HuH-7.5 (cell line): Measurements from ENCODE around the gene METTL4.

ENCODE experiments used
- DNase-seq: peaks from one replicate; pipeline ENCODE4 v3.0.0; 2011; ENCODE audit warnings: low spot score

METTL4 gene

GRCh38 chr18:2571200-2572170, at the start of gene METTL4, which contains the start of gene NDC80:
Gene METTL4, minus strand, starts transcription at chr18:2571505. Its CDS starts 4,289 bp downstream, at chr18:2567216.
Gene NDC80, plus strand, starts transcription at chr18:2571557. Its CDS starts 1,429 bp downstream, at chr18:2572986.
- DNase-seq = peak; percentile 65

- no peak for DNase-seq
These were observed 46.7 kb upstream of the METTL4 start for GRCh38 chr18:2618009-2618408.

- DNase-seq = no peak
These were observed 46.2 kb upstream of the METTL4 start for GRCh38 chr18:2617401-2617998.

GRCh38 chr18:2612996-2613395, 41.7 kb upstream of the METTL4 start:
- DNase-seq = no peak

DNA sequence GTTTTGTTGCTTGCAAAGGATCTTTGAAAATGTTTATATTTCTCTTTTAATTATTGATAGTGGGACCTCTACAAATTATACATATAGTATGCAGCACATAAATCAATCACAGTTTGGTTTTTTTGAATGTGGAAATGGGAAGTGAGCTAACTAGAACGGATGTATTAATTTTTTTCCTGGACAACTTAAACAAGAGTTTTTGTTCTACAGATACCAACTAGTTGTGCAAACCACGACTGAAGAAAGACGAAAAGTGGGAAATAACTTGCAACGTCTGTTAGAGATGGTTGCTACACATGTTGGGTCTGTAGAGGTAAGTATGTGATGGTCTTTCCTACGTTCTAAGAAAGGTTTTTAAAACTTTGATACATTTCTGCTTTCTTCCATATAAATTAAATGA, 39.2 kb upstream of the METTL4 start:
- DNase-seq = no peak

DNA sequence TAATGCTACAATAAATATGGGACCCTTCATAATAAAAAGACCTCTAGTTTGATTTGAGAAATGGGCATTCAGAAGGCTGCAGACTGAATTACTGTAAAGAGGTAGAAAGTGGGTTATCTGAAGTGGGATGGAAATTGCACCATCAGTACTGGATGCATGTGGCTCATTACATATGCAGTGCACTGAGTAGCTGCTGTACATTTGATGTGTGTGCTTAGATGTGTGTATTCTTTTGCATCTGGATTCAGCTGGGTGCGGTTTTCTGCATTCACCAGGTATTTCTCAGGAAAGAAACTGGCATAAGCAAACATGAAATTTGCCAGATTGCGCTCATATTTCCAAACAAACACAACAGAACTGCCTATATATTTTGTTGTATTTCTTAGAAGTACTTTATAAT, 38.3 kb upstream of the METTL4 start:
- no peak for DNase-seq

- DNase-seq = no peak
These were observed 35.0 kb upstream of the METTL4 start for GRCh38 chr18:2606335-2606734.

- DNase-seq = no peak
These were observed 31.5 kb upstream of the METTL4 start for GRCh38 chr18:2602844-2603243.

- DNase-seq = no peak
These were observed 26.3 kb upstream of the METTL4 start for GRCh38 chr18:2597639-2598038.

- DNase-seq = no peak
These were observed 19.0 kb upstream of the METTL4 start for GRCh38 chr18:2590303-2590702.

- no peak for DNase-seq
These were observed 18.2 kb upstream of the METTL4 start for GRCh38 chr18:2589345-2590068.

DNA sequence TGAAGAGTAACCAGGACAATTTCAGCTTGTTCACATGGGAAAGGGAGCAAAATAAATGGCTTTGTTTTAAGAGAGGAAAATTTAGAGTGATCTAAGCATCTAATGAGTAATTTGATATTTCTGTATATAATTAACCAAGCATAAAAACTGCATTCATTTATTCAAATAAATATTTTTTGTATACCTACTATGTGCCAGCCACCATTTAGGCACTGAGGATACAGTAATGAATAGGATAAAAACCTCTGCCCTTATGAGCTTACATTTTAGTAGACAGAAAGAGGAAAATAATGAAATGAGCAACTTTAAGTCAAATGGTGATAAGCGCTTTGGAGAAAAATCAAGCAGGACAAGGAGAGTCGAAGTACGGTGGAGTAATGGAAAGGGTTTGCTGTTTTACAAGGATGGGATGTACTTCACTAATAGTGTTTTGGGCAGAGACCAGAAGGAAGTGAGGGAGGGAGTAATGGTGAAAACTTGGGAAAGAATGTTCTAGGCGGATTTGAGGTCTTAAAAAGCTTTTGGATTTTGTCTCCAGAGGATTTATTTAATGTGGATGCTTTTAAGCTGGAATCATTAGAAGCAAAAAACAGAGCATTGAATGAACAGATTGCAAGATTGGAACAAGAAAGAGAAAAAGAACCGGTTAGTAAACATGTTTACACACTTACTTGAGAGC, 17.5 kb upstream of the METTL4 start:
- no peak for DNase-seq

DNA sequence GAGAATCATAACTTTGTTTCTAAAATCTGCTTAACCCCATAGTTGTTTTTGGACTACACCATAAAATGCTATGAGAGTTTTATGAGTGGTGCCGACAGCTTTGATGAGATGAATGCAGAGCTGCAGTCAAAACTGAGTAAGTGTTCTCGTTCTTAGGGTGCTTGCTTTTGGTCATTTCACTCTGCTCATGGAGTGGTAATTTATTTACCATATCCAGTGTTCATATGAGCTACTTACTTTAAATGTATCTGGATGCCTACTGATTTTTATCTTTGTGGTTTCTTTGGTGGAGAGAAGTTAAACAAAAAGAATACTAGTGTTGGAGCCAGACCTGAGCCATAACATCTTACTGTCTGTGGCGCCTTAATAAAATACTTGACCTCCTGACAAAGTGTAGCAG, 16.5 kb upstream of the METTL4 start:
- DNase-seq = no peak

DNA sequence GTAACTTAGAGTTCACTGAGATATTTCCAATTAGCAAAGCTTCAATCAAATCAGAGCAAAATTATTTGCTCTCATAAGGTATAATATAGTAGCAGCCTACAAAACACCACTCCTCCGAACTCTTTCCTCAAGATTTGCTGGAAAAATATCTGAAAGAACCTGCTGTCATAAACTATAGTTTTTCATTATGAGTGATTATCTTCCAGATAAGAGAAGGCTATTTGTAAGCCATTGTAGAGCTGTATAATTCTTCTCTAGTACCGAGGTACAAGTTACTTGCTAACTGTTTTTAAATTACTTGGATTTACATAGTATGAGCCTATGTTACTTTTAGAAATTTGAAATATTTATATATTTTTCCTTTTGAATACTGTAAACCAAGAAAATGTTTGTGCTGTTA, 2.1 kb upstream of the METTL4 start:
- no peak for DNase-seq

DNA sequence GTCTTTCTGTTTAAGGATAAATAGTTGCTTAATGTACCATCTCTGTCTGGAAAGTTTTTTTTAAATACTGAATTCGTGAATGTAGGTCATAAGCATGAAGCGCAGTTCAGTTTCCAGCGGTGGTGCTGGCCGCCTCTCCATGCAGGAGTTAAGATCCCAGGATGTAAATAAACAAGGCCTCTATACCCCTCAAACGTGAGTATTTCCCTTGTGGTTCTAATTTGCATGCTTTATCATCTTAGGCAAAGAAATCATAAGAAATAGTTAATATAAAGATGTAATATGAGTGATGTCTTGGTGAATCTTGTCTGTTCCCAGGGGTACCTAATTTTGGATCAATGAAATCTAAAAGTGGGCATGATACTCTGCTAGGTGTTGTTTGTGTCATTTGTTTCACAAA, 1.6 kb upstream of the METTL4 start:
- DNase-seq = no peak

DNA sequence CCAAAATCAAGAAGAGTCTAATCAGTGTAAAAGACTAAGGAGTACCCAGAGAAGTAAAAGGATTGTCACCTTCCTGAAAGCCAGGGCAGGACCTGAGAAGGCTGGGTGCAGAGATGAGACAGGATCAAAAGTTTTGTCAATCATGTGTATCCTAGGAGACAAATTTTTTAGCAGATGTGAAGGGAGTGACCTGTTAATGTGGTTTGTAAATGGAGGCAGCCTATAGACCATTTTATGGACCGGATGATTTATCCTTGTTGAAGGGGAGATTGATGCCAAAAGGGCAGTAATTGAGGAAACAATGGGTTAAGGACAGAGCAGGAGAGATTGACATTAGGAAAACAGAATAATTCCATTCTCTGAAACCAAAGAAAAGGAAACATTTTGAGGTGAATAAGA, 865 bp upstream of the METTL4 start:
- no peak for DNase-seq

- DNase-seq = peak; percentile 63
These were observed 519 bp downstream of the METTL4 start for GRCh38 chr18:2570772-2571199.

GRCh38 chr18:2569338-2570207, 1.7 kb downstream of the METTL4 start:
- DNase-seq = no peak

GRCh38 chr18:2568605-2569004, 2.7 kb downstream of the METTL4 start:
- no peak for DNase-seq

DNA sequence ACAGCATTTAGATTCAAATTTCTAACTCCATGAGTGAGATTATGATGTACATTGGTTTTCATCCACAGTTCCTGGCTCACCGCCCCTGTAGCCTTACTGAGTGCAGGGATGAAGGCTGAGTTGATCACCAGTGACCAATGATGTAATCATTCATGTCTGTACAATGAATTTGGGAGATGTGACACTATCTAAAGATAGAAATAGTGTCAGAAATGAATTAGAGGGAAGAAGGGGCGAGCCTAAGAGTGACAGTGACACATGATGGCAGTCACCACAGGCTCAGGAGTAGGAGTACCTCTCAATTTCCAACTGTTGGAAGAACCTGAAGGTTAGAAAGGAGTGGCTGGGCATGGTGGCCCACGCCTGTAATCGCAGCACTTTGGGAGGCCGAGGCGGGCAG, 3.2 kb downstream of the METTL4 start:
- no peak for DNase-seq

DNA sequence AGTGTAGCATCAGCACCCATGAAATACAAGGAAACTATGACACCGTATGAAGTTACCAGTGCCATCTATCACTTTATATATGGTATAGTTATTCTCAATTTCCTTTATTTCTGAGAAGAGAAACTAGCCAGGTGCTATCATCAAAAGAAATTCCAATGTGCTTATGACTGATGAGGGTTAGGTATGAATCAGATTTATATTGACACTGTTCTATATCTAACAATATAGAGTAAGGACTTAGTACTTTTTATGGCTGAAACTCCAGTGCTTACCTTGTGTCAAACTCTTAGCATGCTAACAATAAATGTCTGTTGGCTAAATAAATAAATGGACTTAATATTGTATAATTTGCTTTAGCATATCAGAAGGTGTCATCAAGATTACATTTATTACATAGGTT, 6.9 kb downstream of the METTL4 start:
- DNase-seq = no peak
